GM12864 (cell line): ENCODE results near the gene ACOT6.
A peak's percentile ranks its signal among the peaks of the same experiment; 100 is the strongest.
"Not testable (repeated sequence)": the region's sequence is repeated elsewhere in the genome, so short reads cannot be mapped to it uniquely, and the experiment has no call there.

Experiments used
- DNase-seq: peaks from one replicate; pipeline ENCODE4 v3.0.0-alpha.2; 2011; ENCODE audit warnings: low read depth
- H3K4me3 ChIP-seq: 2 replicates; pipeline ENCODE4 v1.5.1; 2011; ENCODE audit warnings: mild to moderate bottlenecking, low read depth, low read length, control low read depth
- TF ChIP-seq, protein P1 (sequence below): IDR thresholded peaks from 2 replicates; pipeline ENCODE4 v1.5.1; 2011; ENCODE audit warnings: low read depth, mild to moderate bottlenecking, moderate library complexity, low read length, control low read depth, inconsistent platforms; ENCODE audit errors: missing control alignments

ACOT6 gene

DNA sequence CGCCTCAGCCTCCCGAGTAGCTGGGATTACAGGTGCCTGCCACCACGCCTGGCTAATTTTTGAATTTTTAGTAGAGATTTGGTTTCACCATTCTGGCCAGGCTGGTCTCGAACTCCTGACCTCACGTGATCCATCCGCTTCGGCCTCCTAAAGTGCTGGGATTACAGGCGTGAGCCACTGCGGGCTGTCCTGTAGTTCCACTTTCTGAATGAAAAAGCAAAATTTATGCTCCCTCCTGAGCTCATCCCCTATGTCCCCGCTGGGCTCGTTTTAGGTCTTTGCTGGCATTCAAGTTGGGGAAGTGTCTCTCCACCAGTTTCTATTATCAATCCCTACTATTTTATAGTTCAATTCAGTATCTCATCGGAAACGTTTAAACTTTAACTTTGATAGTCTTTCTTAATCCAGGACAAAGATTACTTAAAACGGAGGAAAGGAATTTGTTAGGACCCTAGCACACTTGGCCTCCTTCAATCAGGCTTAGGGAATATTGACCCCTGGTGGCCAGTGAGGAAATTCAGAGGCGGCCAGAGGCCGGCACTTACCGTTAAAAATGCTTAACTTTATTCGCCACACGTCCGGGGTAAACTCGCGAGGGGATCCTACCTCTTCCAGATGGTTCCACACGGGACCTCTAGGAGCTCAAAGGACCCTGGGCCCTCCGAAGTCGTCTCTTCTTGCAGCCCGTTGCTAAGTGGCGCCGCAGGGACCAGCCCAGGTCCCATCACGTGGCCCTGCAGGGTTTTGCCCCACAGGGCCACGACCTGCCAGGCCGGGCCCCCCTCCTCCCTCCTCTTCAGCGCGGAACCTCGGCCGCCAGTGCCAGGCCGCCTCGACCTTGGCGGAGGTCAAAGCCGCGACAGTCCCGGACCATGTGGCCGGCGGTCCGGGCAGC is 21.0 kb downstream of the ACOT6 start:
- peak overlapping the region; percentile 52 for H3K4me3 ChIP-seq
- no peak for DNase-seq
- TF ChIP-seq, protein P1, sequence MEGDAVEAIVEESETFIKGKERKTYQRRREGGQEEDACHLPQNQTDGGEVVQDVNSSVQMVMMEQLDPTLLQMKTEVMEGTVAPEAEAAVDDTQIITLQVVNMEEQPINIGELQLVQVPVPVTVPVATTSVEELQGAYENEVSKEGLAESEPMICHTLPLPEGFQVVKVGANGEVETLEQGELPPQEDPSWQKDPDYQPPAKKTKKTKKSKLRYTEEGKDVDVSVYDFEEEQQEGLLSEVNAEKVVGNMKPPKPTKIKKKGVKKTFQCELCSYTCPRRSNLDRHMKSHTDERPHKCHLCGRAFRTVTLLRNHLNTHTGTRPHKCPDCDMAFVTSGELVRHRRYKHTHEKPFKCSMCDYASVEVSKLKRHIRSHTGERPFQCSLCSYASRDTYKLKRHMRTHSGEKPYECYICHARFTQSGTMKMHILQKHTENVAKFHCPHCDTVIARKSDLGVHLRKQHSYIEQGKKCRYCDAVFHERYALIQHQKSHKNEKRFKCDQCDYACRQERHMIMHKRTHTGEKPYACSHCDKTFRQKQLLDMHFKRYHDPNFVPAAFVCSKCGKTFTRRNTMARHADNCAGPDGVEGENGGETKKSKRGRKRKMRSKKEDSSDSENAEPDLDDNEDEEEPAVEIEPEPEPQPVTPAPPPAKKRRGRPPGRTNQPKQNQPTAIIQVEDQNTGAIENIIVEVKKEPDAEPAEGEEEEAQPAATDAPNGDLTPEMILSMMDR: peak; percentile 85

DNA sequence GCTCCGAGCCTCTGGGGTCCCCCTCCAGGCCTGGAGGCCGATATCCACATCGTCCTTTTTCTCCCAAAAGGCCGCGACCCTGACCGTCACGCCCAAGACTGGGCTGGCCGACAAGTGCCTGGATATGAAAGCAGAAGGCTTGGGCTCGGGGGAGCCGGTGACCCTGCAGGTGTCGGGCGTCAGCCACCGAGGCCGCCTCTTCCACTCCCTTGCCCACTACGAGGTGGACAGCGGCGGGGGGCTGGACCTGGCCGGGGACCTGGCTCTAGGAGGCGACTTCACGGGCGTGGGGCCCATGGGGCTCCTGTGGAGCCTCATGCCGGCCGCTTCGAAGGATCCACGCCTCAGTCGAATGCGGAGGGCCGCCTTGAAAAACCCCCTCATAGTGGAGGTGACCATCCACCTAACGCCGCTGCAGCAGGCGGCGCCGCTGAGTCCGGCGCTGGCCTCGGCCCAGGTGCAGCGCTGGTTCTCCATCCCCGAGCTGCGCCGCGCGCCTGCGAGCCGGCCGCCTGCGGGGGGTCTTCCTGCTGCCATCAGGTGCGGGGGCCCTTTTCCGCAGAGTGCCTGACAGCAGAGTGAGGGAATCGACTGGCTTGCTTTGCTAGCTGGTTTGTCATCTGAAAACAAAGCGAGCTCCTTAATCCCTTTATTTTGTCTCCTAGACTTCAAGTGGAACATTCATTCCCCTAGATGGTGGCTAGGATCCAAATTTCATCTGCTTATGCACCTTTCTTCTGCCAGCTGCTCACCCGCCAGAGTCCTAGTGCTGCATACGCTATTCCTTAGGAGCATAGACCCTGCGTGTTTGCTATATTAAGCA is 21.9 kb downstream of the ACOT6 start:
- no peak for DNase-seq
- TF ChIP-seq, protein P1: peak; percentile 13
- H3K4me3 ChIP-seq: peak overlapping the region; percentile 52

DNA sequence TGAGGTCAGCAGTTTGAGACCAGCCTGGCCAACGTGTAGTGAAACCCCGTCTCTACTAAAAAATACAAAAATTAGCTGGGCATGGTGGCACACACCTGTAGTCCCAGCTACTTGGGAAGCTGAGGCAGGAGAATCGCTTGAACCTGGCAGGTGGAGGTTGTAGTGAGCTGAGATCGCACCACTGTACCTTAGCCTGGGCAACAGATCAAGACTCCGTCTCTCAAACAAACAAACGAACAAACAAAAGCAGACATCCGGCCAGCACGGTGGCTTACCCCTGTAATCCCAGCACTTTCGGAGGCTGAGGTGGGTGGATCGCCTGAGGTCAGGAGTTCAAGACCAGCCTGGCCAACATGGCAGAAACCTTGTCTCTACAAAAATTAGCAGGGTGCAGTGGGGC is 24.0 kb downstream of the ACOT6 start:
- H3K4me3 ChIP-seq, DNase-seq: not testable (repeated sequence)

- no peak for DNase-seq
- H3K4me3 ChIP-seq: no peak overlapping the region
- TF ChIP-seq, protein P1: no peak
Measured at GRCh38 chr14:73637830-73638229, 25.5 kb downstream of the ACOT6 start.

GRCh38 chr14:73640796-73641365 is 28.6 kb downstream of the ACOT6 start:
- TF ChIP-seq, protein P1: no peak

DNA sequence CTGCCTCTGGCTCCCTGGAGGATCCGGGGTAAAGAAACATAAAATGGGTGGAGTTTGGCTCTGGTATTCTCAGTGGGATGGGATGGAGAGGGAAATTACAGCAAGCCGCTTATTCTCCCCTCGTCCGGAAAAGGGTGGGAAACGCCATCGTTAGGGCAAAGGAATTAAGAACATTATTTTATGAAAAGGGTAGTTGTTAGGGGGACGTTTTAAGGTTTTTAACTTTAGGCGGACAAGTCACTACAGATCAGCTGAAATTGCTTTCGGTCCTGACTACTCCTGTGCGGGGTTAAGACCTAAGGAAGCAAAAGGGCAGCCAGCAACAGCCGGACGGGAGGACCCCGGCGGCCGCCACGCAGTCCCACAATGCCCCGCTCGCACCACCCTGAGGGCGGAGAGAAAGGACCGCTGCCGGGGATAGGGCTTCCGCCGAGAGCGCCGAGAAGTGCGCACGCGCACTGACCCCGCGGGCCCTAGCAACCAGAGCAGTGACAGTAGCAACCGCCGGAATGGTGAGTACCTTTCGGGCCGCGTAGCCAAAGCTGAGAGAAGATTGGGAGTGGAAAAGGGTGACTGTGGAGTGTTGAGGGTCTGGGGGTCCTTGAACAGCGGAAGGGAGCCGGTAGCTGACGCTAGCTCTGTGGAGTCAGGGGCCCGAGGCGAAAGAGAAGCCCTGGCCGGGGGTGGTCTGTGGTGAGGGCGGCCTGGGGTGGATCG is 32.4 kb downstream of the ACOT6 start, which contains the start of gene DNAL1:
Gene DNAL1, plus strand, starts transcription at position 456 of the 717 bp plus-strand sequence. Its CDS starts 54 bp downstream, at position 510.
- DNase-seq: peak; percentile 63
- TF ChIP-seq, protein P1: no peak
- H3K4me3 ChIP-seq: peak within 1 kb of the TSS; percentile 64

More at GRCh38 chr14:73640796-73641365, 28.6 kb downstream of the ACOT6 start:
- no peak overlapping the region for H3K4me3 ChIP-seq
- DNase-seq: no peak
